ENCODE results near the gene GAGE12J.
"Not testable (repeated sequence)": the region's sequence is repeated elsewhere in the genome, so short reads cannot be mapped to it uniquely, and the experiment has no call there.

GAGE12J gene

DNA sequence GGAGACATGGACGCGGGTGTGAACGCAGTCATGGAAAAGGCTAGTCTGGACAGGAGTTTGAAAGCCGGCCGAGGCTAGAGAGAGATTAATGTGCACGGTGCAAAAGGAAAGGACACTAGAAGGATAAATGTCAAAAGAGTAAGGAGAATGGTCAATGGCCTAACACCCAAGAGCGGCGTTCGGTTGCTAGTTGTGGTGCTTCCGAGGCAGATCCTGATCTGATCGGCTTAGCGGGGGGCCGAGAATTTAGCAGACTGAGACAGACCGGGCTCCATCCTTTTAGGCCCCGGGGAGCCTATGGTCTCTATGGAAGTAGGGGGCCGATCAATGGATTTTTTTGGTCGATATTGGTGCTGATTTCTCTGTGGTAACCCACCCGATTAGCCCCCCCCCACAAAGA, 11.5 kb upstream of the GAGE12J start:
- Histone ChIP-seq H3K4me1 (ENCODE audit: insufficient read depth, low read length) (peaks cover 21% of the 10 kb centered on the region), H3K36me3 (ENCODE audit: insufficient read depth, low read length) (no peaks in the 10 kb centered on the region), H3K4me3 (ENCODE audit: low read length) (peak overlapping the region; percentile 43; the same call in 1 of the 2 replicates), H3K27ac (ENCODE audit: low read depth, low read length) (peak overlapping the region; percentile 84; the same call in 1 of the 2 replicates), H3K9me3 (ENCODE audit: insufficient read depth, low read depth, low read length) (no peaks in the 10 kb centered on the region), H3K9ac (ENCODE audit: low read depth, low read length) (peak overlapping the region; percentile 55), H3K27me3 (ENCODE audit: insufficient read depth, low read length) (no peaks in the 10 kb centered on the region; the same call in 1 of the 2 replicates)
- WGBS, result 27% methylated on average over 15 of the region's 18 CpGs

GRCh38 chrX:49312176-49312575, 9.7 kb upstream of the GAGE12J start:
- Histone ChIP-seq H3K4me3 (ENCODE audit: low read length) (no peak overlapping the region), H3K36me3 (ENCODE audit: insufficient read depth, low read length) (no peaks in the 10 kb centered on the region), H3K4me1 (ENCODE audit: insufficient read depth, low read length) (peaks cover 21% of the 10 kb centered on the region), H3K9ac (ENCODE audit: low read depth, low read length) (no peak overlapping the region), H3K9me3 (ENCODE audit: insufficient read depth, low read depth, low read length) (no peaks in the 10 kb centered on the region), H3K27me3 (ENCODE audit: insufficient read depth, low read length) (no peaks in the 10 kb centered on the region; the same call in 1 of the 2 replicates), H3K27ac (ENCODE audit: low read depth, low read length) (no peak overlapping the region)
- WGBS, result 89% methylated on average over 2 of the region's 2 CpGs

DNA sequence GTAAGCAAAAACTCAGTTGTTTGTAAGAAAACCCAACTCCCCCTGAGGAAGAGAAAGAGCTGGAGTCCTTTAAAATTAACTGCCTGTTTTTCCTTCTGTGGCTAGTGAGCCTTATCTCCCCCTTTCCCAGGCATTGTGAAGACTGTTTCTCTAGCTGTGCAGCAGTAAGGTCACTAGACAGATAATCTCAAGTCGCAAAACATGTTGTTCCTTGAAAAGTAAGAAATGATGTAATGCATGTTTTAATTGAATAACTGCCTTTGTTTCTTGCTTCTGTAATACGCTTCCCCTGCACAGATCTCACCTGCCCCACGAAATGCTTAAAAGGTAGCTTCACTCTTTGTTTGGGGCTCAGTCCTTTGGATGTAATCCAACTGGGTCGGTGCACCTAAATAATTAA, 5.8 kb upstream of the GAGE12J start:
- Histone ChIP-seq H3K9me3 (ENCODE audit: insufficient read depth, low read depth, low read length) (no peaks in the 10 kb centered on the region), H3K4me3 (ENCODE audit: low read length) (no peak overlapping the region), H3K27me3 (ENCODE audit: insufficient read depth, low read length) (no peaks in the 10 kb centered on the region; the same call in 1 of the 2 replicates), H3K36me3 (ENCODE audit: insufficient read depth, low read length) (no peaks in the 10 kb centered on the region), H3K9ac (ENCODE audit: low read depth, low read length) (no peak overlapping the region), H3K27ac (ENCODE audit: low read depth, low read length) (no peak overlapping the region), H3K4me1 (ENCODE audit: insufficient read depth, low read length) (peaks cover 2% of the 10 kb centered on the region; the same call in 1 of the 2 replicates)
- WGBS, result 93% methylated on average over 4 of the region's 4 CpGs

DNA sequence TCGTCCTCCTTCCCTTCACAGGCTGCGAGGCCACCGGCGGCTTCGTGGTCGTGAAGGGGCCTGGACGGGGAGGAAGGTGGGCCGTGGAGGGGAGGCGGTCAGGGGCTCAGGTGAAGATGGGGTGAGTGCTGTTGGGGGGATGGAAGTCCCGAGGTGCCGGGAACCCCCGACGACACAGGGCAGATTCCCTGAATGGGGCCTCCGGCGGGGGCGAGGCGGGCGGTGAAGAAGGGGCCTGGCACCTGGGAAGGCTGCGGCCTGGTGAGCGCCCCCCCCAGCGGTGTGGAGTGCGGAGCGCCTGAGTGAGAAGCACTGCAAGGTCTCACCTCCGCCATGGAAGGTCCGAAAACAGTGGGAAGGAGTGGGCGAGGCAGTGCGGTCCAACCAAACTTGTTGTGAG, 429 bp downstream of the GAGE12J start:
- WGBS, result no CpG with 5 or more reads among the region's 27 CpGs
- H3K27me3 ChIP-seq (ENCODE audit: insufficient read depth, low read length); H3K9me3 ChIP-seq (ENCODE audit: insufficient read depth, low read depth, low read length); H3K9ac ChIP-seq (ENCODE audit: low read depth, low read length); H3K4me1 ChIP-seq (ENCODE audit: insufficient read depth, low read length); H3K27ac ChIP-seq (ENCODE audit: low read depth, low read length); H3K36me3 ChIP-seq (ENCODE audit: insufficient read depth, low read length); H3K4me3 ChIP-seq (ENCODE audit: low read length): not testable (repeated sequence)

DNA sequence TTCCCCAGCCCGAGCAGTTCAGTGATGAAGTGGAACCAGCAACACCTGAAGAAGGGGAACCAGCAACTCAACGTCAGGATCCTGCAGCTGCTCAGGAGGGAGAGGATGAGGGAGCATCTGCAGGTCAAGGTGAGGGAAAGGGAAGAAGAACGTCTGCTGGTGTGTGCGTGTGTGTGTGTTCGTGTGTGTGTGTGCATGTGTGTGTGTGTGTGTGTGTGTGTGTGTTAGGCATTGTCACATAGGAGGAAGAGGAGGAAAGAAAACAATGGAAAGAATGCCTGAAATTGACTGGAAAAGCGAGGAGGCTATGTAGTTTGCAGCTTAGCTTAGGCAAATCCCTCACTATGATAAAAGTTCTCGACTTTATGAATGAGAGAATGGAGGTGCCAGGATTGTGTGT, 1.9 kb downstream of the GAGE12J start:
- not testable (repeated sequence) for H3K9ac ChIP-seq (ENCODE audit: low read depth, low read length); H3K9me3 ChIP-seq (ENCODE audit: insufficient read depth, low read depth, low read length); H3K4me1 ChIP-seq (ENCODE audit: insufficient read depth, low read length); H3K4me3 ChIP-seq (ENCODE audit: low read length); H3K27ac ChIP-seq (ENCODE audit: low read depth, low read length); H3K27me3 ChIP-seq (ENCODE audit: insufficient read depth, low read length); H3K36me3 ChIP-seq (ENCODE audit: insufficient read depth, low read length)
- WGBS, result no CpG with 5 or more reads among the region's 7 CpGs

- H3K36me3 ChIP-seq (ENCODE audit: insufficient read depth, low read length); H3K9ac ChIP-seq (ENCODE audit: low read depth, low read length); H3K4me3 ChIP-seq (ENCODE audit: low read length); H3K4me1 ChIP-seq (ENCODE audit: insufficient read depth, low read length); H3K27ac ChIP-seq (ENCODE audit: low read depth, low read length); H3K9me3 ChIP-seq (ENCODE audit: insufficient read depth, low read depth, low read length); H3K27me3 ChIP-seq (ENCODE audit: insufficient read depth, low read length): not testable (repeated sequence)
- WGBS, result no CpG with 5 or more reads among the region's 11 CpGs
Observed at GRCh38 chrX:49330421-49330820, 8.6 kb downstream of the GAGE12J start.

DNA sequence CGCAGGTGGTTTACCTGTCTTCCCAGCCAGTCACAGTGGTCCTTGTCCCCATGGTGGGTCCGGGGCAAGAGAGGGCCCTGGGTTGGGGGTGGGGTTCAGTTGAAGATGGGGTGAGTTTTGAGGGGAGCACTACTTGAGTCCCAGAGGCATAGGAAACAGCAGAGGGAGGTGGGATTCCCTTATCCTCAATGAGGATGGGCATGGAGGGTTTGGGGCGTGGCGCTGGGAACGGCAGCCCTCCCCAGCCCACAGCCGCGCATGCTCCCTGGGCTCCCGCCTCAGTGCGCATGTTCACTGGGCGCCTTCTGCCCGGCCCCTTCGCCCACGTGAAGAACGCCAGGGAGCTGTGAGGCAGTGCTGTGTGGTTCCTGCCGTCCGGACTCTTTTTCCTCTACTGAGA, 9.4 kb downstream of the GAGE12J start, which contains the start of gene GAGE13:
TSS of gene GAGE13 (plus strand) at position 301 of the 400 bp plus-strand sequence. CDS start 1,156 bp downstream, outside the sequence.
- not testable (repeated sequence) for H3K36me3 ChIP-seq (ENCODE audit: insufficient read depth, low read length); H3K4me1 ChIP-seq (ENCODE audit: insufficient read depth, low read length)
- WGBS, result no CpG with 5 or more reads among the region's 16 CpGs

GRCh38 chrX:49331841-49332240, 10.0 kb downstream of the GAGE12J start:
- not testable (repeated sequence) for H3K9me3 ChIP-seq (ENCODE audit: insufficient read depth, low read depth, low read length); H3K4me3 ChIP-seq (ENCODE audit: low read length); H3K27ac ChIP-seq (ENCODE audit: low read depth, low read length); H3K36me3 ChIP-seq (ENCODE audit: insufficient read depth, low read length); H3K4me1 ChIP-seq (ENCODE audit: insufficient read depth, low read length); H3K27me3 ChIP-seq (ENCODE audit: insufficient read depth, low read length); H3K9ac ChIP-seq (ENCODE audit: low read depth, low read length)
- WGBS, result over 99% methylated on average over 11 of the region's 26 CpGs

More for the DNA sequence above, 9.4 kb downstream of the GAGE12J start, which contains the start of gene GAGE13:
- not testable (repeated sequence) for H3K9me3 ChIP-seq (ENCODE audit: insufficient read depth, low read depth, low read length); H3K27me3 ChIP-seq (ENCODE audit: insufficient read depth, low read length); H3K27ac ChIP-seq (ENCODE audit: low read depth, low read length); H3K9ac ChIP-seq (ENCODE audit: low read depth, low read length); H3K4me3 ChIP-seq (ENCODE audit: low read length)

DNA sequence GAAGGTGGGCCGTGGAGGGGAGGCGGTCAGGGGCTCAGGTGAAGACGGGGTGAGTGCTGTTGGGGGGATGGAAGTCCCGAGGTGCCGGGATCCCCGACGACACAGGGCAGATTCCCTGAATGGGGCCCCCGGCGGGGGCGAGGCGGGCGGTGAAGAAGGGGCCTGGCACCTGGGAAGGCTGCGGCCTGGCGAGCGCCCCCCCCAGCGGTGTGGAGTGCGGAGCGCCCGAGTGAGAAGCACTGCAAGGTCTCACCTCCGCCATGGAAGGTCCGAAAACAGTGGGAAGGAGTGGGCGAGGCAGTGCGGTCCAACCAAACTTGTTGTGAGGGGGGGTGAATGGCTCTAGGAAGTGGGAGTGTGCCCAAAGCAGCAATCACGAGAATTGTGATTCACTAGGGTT, 19.6 kb downstream of the GAGE12J start:
- not testable (repeated sequence) for H3K27ac ChIP-seq (ENCODE audit: low read depth, low read length); H3K9me3 ChIP-seq (ENCODE audit: insufficient read depth, low read depth, low read length); H3K27me3 ChIP-seq (ENCODE audit: insufficient read depth, low read length); H3K36me3 ChIP-seq (ENCODE audit: insufficient read depth, low read length); H3K4me1 ChIP-seq (ENCODE audit: insufficient read depth, low read length); H3K9ac ChIP-seq (ENCODE audit: low read depth, low read length); H3K4me3 ChIP-seq (ENCODE audit: low read length)
- WGBS, result 97% methylated on average over 6 of the region's 24 CpGs

- H3K36me3 ChIP-seq (ENCODE audit: insufficient read depth, low read length); H3K9me3 ChIP-seq (ENCODE audit: insufficient read depth, low read depth, low read length); H3K4me1 ChIP-seq (ENCODE audit: insufficient read depth, low read length); H3K9ac ChIP-seq (ENCODE audit: low read depth, low read length); H3K27me3 ChIP-seq (ENCODE audit: insufficient read depth, low read length); H3K27ac ChIP-seq (ENCODE audit: low read depth, low read length); H3K4me3 ChIP-seq (ENCODE audit: low read length): not testable (repeated sequence)
- WGBS, result 100% methylated on average over 1 of the region's 15 CpGs
Observed at GRCh38 chrX:49344496-49345175, 22.8 kb downstream of the GAGE12J start.

GRCh38 chrX:49345402-49345801, 23.6 kb downstream of the GAGE12J start:
- not testable (repeated sequence) for H3K4me3 ChIP-seq (ENCODE audit: low read length); H3K9ac ChIP-seq (ENCODE audit: low read depth, low read length); H3K36me3 ChIP-seq (ENCODE audit: insufficient read depth, low read length); H3K4me1 ChIP-seq (ENCODE audit: insufficient read depth, low read length); H3K27me3 ChIP-seq (ENCODE audit: insufficient read depth, low read length); H3K9me3 ChIP-seq (ENCODE audit: insufficient read depth, low read depth, low read length); H3K27ac ChIP-seq (ENCODE audit: low read depth, low read length)
- 96% methylated on average over 2 of the region's 10 CpGs for WGBS

DNA sequence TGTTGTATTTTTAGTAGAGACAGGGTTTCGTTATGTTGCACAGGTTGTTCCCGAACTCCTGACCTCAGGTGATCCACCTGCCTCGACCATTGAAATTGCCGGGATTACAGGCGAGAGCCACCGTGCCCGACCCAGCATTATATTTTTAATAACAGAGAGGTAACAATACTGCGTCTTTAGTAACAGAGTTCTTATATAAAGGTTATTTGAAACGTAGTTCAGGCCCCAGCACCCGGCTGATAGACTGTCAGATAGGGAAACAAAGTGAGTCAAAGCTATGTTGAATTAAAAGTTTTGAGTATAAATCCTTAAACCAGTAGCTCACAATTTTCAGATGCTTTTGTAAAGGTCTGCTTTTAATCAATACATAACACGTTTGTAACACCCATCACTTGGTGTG, 24.3 kb downstream of the GAGE12J start:
- 91% methylated on average over 5 of the region's 11 CpGs for WGBS
- not testable (repeated sequence) for H3K36me3 ChIP-seq (ENCODE audit: insufficient read depth, low read length); H3K27ac ChIP-seq (ENCODE audit: low read depth, low read length); H3K27me3 ChIP-seq (ENCODE audit: insufficient read depth, low read length); H3K4me1 ChIP-seq (ENCODE audit: insufficient read depth, low read length); H3K9ac ChIP-seq (ENCODE audit: low read depth, low read length); H3K9me3 ChIP-seq (ENCODE audit: insufficient read depth, low read depth, low read length); H3K4me3 ChIP-seq (ENCODE audit: low read length)
